GM19468 (cell line): ENCODE measurements around the gene UST.
"Not testable (repeated sequence)": the region's sequence is repeated elsewhere in the genome, so short reads cannot be mapped to it uniquely, and the experiment has no call there.

Source experiments
- ATAC-seq: cut with Tn5 transposase; IDR thresholded peaks from one replicate; pipeline ENCODE4 v1.9.1; 2021; ENCODE audit warnings: mild to moderate bottlenecking, moderate library complexity, moderate number of reproducible peaks; ENCODE audit not compliant: unreplicated experiment; ENCODE audit errors: extremely low read depth

UST gene

GRCh38 chr6:148829415-148830101 lies 82.7 kb downstream of the UST start:
- ATAC-seq = no peak

DNA sequence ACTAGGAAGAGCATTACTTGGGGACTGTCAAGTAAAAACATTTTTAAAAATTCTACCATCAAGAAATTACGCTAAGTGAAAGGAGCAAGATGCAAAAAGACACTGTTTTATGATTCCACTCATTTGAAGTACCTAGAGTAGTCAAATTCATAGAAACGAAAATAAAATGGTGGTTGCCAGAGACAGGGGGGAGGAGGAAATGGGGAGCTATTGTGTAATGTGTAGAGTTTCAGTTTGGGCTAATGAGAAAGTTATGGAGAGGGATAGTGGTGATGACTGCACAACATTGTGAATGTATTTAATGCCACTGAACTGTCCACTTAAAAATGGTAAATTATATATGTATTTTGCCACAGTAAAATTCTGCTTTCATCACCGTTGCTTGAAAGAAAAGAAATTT lies 83.8 kb downstream of the UST start:
- no peak for ATAC-seq

GRCh38 chr6:148831064-148831463 lies 84.2 kb downstream of the UST start:
- ATAC-seq = no peak

- ATAC-seq = no peak
These were observed 84.7 kb downstream of the UST start for GRCh38 chr6:148831531-148831930.

GRCh38 chr6:148835920-148836441 lies 89.2 kb downstream of the UST start:
- ATAC-seq = no peak

DNA sequence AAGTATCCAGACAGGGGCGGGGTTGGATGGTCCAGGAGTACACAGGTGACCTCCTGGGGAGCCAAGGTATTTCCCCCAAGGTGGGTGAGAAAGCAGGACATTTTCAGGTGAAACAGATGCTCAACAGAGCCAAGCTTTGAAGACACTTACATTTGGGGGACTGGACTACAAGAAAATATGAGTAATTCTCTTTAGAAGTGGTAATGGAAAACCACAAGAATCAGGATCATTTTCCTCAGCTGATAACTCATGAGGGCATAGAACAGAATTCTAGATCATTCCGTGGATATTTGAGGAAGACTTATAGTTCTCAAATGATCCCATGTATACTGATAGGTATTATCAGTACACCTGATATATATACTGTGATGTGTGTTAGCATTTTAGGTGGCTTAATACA lies 89.9 kb downstream of the UST start:
- ATAC-seq = no peak

GRCh38 chr6:148837941-148838340 lies 91.1 kb downstream of the UST start:
- ATAC-seq = no peak

GRCh38 chr6:148839044-148839443 lies 92.2 kb downstream of the UST start:
- ATAC-seq = no peak

DNA sequence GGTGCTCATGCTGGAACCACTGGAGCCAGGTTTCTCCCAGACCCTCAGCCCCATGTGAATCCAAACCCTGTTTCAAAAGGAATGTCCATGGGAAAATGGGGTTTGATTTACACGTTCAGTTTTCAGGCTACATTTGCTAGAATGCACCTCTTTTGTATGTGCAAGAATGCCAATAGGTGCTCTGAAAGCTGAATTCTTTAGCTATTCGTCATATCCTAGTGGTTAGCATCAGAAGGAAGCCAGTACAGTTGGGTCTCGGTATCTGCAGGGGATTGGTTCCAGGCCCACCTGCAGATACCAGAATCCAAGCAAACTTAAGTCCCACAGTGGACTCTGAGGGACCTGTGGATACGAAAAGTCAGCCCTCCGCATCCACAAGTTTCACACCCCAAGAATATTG lies 93.4 kb downstream of the UST start:
- no peak for ATAC-seq

- no peak for ATAC-seq
These were observed 95.6 kb downstream of the UST start for GRCh38 chr6:148842296-148843019.

GRCh38 chr6:148845464-148845863 lies 98.6 kb downstream of the UST start:
- ATAC-seq = no peak

- no peak for ATAC-seq
These were observed 100.2 kb downstream of the UST start for GRCh38 chr6:148846778-148847761.

- ATAC-seq = no peak
These were observed 102.1 kb downstream of the UST start for GRCh38 chr6:148848915-148849314.

- ATAC-seq = not testable (repeated sequence)
These were observed 102.6 kb downstream of the UST start for GRCh38 chr6:148849449-148849848.

DNA sequence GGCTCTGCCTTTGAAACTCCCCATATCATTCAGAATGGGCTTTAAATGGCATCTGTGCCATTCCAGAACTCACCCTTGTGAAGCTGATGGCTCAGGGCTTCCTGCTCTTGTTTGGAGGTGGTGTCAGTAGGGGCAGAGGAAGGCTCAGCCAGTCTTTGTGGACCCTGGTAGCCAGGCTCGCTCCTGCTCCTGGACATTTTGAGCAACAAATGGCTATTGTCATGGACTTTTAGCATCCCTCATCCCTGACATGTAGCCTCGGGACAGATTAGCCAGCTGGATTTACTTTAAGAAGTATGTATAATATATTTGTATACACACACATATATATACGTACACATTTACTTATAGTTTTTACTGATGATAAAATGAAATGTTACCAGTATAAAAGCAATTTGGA lies 104.1 kb downstream of the UST start:
- no peak for ATAC-seq

DNA sequence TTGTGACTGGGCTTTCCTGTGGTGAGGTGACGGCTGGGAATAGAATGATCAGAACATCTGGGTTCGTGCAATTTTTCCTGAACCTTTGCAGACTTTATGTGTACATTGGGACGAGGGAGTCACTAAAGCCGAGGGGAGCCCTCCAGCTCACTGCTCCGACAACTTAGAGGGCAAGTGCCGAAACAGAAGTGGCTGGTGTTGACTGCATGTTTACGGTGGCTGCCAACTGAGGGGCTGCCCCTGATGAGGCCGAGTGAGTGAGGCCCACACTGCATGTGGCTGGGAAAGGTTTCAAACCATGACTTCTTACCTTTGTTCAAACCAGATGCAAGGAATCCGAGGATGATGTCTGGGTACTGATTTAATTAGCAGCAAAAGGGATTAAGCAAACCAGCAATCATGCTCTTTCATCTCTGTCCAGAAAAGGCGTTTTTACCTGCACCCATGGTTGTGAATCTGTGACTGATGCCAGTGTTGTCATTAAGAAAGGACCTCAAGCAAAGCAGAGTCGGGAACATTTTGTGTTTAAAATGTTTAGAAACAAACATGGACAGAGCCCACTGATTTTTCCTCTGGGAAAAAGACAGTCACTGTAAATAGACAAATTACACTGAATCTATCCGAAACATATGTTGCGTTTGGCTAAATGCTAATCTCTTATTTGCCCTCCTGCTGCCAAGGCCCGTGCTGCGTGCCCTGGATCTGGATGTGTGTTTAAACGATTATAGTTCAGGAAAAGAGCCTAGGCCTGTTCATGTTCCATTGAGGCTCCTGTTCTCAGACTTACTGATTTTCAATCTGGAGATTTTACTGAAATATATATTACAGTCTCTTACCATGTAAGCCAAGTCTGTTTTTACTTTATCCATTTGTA lies 105.1 kb downstream of the UST start:
- ATAC-seq = no peak

GRCh38 chr6:148852688-148853087 lies 105.9 kb downstream of the UST start:
- no peak for ATAC-seq

DNA sequence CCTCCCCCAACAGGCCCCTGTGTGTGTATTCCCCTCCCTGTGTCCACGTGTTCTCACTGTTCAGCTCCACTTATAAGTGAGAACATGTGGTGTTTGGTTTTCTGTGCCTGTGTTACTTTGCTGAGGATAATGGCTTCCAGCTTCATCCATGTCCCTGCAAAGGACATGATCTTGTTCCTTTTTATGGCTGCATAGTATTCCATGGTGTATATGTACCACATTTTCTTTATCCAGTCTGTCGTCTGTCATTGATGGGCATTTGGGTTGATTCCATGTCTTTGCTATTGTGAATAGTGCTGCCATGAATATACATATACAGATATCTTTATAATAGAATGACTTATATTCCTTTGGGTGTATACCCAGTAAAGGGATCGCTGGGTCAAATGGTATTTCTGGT lies 106.3 kb downstream of the UST start:
- not testable (repeated sequence) for ATAC-seq

GRCh38 chr6:148854096-148854495 lies 107.3 kb downstream of the UST start:
- ATAC-seq = no peak

DNA sequence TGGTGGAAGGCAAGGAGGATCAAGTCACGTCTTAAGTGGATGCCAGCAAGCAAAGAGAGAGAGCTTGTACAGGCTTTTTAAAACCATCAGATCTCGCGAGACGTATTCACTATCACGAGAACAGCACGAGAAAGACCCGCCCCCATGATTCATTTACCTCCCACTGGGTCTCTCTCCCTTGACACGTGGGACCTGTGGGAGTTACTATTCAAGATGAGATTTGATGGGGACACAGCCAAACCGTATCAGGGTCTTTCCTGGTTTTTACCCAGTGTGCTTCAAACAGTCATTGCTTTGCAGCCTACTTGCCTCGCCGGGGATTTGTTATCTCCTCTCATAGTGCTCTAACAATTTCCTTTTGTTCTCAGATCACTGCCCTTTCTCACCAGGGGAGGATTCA lies 108.2 kb downstream of the UST start:
- no peak for ATAC-seq
